GM21381 (cell line): Measurements from ENCODE around the gene IL11.

Source experiments
- ATAC-seq: cut with Tn5 transposase; IDR thresholded peaks from one replicate; pipeline ENCODE4 v1.9.1; 2021; ENCODE audit warnings: mild to moderate bottlenecking, moderate library complexity; ENCODE audit not compliant: unreplicated experiment

The IL11 gene

GRCh38 chr19:55353803-55354697 is 16.2 kb downstream of the IL11 start:
- no peak for ATAC-seq

GRCh38 chr19:55353356-55353802 is 16.9 kb downstream of the IL11 start:
- no peak for ATAC-seq

- ATAC-seq, result no peak
Measured at GRCh38 chr19:55352549-55353145, 17.6 kb downstream of the IL11 start.

- ATAC-seq, result no peak
Measured at GRCh38 chr19:55352040-55352439, 18.2 kb downstream of the IL11 start.

- ATAC-seq, result no peak
Measured at GRCh38 chr19:55350620-55351315, 19.5 kb downstream of the IL11 start.

GRCh38 chr19:55348317-55349034 is 21.8 kb downstream of the IL11 start:
- no peak for ATAC-seq

- ATAC-seq, result no peak
Measured at GRCh38 chr19:55347442-55348009, 22.7 kb downstream of the IL11 start.

GRCh38 chr19:55346725-55347441 is 23.4 kb downstream of the IL11 start:
- ATAC-seq, result no peak

- no peak for ATAC-seq
Measured at GRCh38 chr19:55345818-55346724, 24.2 kb downstream of the IL11 start.

GRCh38 chr19:55345101-55345817 is 25.0 kb downstream of the IL11 start:
- no peak for ATAC-seq

- no peak for ATAC-seq
Measured at GRCh38 chr19:55344444-55344843, 25.8 kb downstream of the IL11 start.

- ATAC-seq, result no peak
Measured at GRCh38 chr19:55341595-55342531, 28.4 kb downstream of the IL11 start.

GRCh38 chr19:55341171-55341588 is 29.1 kb downstream of the IL11 start:
- no peak for ATAC-seq

- no peak for ATAC-seq
Measured at GRCh38 chr19:55340784-55341147, 29.5 kb downstream of the IL11 start.

- no peak for ATAC-seq
Measured at GRCh38 chr19:55339889-55340783, 30.1 kb downstream of the IL11 start.
